Stimulated activated CD4-positive, alpha-beta T cell treated with anti-CD3 and anti-CD28 coated beads, Interleukin-4, amount 100 ng/mL, for 24 hours (primary cell): ENCODE measurements around the gene PCP2.
A peak's percentile ranks its signal among the peaks of the same experiment; 100 is the strongest.
"Not testable (repeated sequence)": the region's sequence is repeated elsewhere in the genome, so short reads cannot be mapped to it uniquely, and the experiment has no call there.

Source experiments
- DNase-seq: peaks from one replicate; pipeline ENCODE4 v3.0.0-alpha.2; 2020

Gene PCP2

DNA sequence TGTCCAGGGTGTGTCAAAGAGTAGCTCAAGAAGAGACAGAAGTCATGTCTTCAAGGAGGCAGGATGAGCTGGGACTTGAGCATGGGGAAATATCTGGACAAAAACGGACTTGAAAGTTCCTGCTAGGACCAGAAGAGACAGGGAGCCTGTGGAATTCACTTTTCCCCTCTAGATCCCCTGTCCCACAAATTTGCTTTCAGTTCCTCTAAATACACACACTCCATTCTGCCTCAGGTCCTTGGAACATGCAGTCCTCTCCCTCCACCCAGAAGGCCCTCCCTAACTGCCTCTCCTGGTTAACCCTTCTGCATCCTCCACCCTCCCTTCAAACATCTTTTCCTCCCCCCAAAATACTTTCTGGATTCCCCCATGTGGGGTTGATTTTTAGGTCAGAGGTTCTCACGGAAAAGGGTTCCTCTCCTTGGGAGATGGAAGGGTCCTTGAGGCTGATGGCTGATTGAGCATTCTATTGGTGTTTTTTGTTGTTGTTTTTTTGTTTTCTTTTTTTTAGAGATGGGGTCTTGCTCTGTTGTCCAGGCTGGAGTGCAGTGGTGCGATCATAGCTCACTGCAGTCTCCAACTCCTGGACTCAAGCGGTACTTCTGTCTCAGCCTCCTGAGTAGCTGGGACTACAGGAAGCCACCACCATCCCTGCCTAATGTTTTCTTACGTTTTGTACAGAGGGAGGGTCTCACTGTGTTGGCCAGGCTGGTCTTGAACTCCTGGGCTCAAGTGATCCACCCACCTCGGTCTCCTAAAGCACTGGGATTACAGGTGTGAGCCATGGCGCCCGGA is 28.4 kb upstream of the PCP2 start:
- DNase-seq: no peak

DNA sequence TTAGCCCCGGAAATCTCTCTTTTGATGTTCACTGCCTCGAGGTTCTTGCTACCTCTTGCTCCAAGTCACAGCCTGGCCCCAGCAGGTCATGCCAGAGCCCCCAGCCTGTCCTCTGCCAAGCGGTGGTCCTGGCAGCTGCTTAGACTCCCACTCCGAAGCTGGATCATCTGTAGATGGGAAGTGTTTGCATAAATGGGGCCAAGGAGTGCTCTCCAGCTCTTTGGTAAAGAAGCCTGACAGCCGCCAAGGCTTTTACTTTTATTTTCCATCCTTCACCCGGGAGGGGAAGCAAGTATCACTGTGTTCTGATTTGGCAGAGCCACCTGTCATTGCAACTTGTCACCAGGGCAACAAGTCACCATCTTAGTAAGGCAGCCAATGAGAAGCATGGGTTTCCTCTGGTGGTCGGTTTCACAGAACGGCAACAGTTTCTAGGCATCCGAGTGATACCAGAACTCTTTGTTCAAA is 24.7 kb upstream of the PCP2 start:
- DNase-seq: peak; percentile 56

DNA sequence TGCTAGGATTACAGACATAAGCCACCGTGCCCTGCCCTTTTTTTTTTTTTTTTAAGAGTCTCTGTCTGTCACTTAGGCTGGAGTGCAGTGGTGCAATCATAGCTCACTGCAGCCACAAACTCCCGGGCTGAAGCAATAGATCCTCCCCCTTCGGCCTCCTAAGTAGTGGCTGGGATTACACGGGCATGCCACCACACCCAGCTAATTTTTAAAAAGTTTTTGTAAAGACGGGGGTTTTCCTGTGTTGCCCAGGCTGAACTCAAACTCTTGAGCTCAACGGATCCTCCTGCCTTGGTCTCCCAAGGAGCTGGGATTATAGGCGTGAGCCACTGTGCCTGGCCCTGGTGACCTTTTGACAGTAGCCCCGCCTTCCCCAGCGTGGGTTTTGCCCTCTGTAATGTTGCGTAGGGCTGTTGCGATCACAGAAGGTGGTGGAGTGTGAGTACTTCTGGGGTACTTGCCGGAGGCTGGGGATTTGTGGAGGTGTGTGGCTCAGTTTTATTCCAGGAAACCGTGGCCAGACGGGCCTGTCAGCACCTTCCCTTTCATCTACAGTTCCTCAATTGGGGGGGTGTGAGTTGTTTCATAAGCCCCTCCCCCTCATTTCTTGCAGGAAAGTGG is 23.7 kb upstream of the PCP2 start:
- DNase-seq: peak; percentile 26

DNA sequence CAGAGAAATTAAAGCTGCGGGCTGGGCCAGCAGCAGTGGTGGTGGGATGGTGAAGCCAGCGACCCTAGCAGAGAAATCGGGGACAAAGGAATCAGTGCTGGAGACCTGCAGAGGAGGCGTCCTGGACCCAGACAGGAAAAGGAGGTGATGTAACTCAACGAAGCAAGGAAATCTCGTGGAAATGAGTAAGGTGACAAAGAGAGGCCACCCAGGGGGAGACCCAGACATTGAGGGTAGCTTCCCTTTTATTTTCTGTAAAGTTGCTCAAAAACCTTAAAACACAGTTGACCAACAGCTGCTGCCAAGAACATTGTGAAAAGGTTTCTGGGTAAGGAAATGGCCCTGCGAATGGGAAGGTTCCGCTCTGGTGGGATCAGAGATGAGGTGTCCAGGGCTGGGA is 22.1 kb upstream of the PCP2 start:
- DNase-seq: no peak

DNA sequence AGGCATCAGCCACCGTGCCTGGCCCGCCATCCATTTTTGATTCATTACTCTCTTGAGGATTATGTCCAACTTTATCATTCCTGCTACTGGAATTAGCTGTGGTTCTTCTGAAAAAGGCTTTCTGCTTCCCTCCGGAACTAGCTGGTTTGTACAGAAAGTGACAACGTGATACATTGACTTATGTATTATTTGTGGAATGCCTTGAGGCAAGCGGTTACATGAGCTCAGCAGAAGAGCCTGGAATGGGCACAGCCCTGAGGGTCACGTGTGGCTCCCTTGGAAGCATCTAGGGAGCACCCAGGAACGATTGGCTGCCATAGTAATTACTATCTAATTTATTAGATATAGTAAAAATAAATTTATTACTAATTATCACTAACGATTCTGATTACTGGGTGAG is 20.9 kb upstream of the PCP2 start:
- no peak for DNase-seq

DNA sequence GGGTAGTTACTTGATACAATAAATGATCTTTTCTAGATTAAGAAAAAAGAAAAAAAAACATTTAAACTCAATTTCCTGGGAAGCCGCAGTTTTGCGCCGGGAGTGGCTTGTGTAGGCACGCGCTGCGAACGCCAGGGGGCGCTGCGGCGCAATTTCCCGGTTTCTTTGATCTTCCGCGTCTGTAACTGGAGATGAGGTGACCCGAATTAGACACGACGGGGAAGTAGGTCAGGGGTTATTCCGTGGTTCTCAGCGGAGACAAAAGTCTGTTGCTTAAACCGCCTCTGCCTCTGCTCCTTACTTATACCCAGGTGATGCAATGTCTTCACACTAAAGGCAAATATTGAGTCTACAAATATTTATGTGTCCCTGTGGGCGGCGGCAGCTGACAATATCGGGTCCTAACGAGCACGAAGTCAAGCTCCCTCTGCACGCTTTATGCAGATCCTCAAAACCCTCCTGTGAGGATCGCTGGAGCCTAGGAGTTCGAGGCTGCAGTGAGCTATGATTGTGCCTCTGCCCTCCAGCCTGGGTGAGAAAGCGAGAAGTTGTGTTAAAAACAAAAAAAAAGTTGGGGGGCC is 18.6 kb upstream of the PCP2 start:
- DNase-seq: peak; percentile 87

DNA sequence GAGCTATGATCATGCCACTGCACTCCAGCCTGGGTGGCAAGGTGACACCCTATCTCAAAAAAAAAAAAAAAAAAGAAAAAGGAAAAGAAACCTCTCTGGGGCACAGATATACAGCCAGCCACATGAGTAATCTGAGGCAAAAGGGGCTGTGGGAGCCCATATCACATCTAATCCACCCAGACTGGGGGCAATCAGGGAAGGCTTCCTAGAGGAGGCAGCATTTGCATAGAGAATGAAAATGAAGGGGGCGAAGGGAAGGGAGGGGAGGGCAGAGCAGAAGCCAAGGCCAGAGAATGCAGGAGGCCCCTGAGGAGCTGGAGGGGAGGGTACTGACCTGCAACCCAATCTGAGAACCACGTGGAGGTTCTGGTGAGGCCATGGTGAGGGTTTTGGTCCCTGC is 16.6 kb upstream of the PCP2 start:
- no peak for DNase-seq

DNA sequence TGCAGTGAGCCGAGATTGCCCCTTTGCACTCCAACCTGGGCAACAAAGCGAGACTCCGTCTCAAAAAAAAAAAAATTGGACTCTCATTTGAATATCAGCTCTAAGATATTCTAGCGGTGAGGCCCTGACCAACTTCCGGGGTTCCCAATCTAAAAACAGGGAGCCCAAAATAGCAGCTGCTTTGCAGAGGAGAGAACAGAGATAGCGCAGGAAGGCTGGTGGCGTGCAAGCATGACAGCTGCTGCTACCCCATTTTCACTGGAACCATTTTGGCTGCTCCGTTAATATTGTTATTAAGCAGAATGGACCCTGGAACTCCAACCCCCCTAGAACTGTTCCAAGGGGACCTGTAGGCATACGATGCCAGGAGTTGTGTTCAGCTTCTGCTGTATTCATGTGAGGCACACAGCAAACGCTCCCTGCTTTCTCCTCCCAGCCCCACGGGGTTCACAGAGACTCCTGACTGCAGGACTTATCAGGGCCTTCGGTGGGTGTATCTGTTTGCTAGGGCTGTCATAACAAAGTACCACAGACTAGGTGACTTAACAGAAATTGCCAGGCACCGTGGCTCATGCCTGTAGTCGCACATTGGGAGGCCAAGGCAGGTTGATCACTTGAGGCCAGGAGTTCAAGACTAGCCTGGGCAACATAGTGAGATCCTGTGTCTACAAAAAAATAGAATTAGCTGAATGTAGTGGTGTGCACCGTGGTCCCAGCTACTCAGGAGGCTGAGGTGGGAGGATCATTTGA is 14.9 kb upstream of the PCP2 start:
- DNase-seq: no peak

DNA sequence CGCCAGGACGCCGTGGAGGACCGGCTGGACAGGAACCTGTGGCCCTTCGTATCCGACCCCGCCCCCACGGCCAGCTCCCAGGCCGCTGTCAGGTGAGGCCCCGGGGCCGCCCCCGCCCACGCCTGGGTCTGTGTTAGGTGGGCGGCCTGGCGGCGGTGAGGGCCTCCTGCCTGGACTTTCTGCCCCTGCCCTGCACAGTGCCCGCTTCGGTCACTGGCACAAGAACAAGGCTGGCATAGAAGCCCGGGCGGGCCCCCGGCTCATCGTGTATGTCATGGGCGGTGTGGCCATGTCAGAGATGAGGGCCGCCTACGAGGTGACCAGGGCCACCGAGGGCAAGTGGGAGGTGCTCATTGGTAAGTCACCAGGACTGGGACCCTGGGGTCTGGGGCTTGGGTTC is 13.6 kb upstream of the PCP2 start:
- DNase-seq: no peak

DNA sequence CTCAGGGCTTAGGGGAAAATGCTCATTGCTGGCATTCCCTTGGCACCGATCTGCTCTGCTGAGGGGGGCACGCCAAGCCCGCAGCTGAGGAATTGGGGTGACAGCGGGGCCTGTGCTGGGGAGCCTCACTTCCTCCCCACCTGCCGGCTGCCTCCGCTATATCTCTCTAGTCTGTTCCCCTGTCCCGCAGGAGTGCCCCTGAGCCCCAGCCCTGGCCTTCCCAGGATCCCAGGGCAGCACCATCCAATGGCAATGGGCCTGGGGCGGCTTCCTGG is 12.8 kb upstream of the PCP2 start:
- no peak for DNase-seq

DNA sequence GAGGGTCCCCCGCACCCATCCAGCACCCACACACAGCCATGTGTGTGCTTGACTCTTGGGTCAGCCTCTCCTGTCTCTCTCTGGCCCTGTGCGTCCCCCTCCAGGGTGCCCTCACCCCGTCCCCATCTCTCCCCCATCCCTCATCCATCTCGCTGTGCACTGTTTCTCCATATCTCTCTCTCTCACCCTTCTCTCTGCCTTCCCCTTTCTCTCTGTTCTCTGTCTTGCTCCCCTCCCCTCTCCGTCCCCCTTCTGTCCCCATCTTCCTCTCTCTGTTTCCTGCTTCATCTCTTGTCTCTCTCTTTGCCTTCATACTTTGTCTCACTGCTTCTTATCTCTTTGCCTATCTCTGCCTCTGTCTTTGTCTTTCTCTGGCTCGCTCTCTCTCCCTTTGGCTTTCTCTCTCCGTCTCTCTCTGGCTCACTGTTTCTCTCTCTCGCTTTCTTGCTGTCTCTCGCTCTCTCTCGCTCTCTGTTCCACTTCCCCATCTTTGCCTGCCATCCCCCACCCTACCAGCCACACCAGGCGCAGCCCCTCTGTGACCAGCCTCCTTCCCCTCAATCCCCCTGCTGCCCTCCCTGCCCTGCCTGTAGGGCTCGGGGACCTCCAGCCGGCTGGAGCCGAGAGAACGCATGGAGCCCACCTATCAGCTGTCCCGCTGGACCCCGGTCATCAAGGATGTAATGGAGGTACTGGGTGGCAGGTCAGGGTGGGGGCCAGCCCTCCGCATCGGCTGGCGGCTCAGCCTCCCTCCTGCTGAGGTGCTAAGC is 12.3 kb upstream of the PCP2 start:
- DNase-seq: no peak

DNA sequence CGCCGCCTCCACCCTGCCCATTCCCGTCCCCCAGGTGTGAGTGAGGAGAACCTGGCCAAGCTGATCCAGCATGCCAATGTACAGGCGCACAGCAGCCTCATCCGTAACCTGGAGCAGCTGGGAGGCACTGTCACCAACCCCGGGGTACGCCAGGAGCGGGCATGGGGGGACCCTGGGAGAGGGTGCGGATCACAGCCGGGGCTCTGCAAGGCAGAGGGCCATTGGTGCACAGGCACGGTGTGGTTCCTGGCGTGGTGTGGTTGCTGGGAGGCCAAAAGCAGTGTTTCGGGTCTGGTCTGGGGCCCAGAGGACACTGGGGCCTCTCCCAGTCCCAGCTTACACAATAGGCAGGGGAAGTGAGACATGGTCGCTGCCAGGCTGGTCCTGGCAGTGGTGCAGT is 11.6 kb upstream of the PCP2 start:
- no peak for DNase-seq

DNA sequence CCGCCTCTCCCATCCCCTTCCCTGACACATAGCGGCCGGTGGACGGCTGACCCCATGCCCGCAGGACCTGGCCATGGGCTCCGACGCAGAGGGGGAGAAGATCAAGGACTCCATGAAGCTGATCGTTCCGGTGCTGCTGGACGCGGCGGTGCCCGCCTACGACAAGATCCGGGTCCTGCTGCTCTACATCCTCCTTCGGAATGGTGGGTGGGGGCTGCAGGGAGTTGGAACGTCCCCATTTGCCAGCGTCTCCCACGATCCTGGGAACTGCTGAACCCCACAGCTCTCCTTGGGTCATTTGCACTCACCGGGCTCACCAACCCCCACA is 11.0 kb upstream of the PCP2 start:
- no peak for DNase-seq

DNA sequence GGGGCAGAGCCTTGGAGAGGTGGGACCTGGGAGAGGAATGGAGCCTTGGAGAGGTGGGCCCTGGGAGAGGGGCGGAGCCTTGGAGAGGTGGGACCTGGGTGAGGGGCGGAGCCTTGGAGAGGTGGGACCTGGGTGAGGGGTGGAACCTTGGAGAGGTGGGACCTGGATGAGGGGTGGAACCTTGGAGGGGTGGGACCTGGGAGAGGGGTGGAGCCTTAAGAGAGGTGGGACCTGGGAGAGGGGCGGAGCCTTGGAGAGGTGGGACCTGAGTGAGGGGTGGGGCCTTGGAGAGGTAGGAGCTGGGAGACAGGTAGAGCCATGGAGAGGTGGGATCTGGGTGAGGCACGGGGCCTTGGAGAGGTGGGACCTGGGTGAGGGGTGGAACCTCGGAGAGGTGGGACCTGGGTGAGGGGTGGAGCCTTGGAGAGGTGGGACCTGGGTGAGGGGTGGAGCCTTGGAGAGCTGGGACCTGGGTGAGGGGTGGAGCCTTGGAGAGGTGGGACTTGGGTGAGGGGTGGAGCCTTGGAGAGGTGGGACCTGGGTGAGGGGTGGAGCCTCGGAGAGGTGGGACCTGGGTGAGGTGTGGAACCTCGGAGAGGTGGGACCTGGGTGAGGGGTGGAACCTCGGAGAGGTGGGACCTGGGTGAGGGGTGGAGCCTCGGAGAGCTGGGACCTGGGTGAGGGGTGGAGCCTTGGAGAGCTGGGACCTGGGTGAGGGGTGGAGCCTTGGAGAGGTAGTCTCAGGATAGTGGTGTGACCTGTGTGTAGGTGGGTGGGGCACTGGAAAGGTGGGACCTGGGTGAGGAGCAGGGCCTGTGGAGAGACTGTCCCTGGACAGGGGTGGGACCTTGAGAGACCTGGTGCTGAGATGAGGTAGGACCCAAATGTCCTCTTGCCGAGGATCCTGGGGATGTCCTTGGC is 10.4 kb upstream of the PCP2 start:
- DNase-seq: not testable (repeated sequence)

DNA sequence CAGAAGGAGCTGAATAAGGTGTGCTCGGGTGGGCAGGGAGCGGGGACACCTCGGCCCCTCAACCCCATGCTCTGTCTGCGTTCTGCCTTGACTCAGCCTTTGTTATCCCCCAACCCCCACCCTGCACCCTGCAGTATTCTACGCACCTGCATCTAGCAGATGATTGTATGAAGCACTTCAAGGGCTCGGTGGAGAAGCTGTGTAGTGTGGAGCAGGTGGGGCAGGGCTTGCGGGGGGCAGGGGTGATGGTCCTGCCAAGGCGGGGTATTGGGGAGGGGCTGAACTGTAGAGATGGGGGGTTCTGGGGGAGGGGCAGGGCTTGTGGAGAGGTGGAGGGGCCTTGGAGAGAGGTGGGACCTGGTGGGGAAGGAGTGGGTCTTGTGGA is 9.5 kb upstream of the PCP2 start:
- DNase-seq: no peak

DNA sequence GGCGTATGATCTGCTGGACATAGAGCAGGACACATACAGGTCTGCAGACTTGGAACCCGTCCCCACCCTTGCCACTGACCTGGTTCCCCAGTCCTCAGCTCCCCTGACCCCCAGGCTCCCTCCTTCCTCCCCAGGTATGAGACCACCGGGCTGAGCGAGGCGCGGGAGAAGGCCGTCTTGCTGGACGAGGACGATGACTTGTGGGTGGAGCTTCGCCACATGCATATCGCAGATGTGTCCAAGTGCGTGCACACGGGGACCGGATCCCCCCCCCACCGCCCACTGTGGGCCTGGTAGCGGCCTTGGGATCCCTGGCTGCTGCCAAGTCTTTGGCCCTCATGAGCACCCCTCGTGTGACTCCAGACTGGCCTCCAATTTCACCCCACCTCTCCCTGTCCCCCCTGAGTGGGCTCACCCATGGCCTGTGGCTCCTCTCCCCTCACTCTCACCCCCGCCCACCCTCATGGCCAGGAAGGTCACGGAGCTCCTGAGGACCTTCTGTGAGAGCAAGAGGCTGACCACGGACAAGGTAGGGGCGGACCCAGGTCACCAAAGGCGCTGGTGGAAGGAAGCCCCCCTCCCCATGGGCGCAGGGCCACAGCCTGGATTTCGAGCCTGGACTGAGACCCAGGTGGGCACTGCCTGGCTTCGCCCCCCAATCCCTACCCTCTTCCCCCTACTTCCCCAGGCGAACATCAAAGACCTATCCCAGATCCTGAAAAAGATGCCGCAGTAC is 8.9 kb upstream of the PCP2 start:
- no peak for DNase-seq

DNA sequence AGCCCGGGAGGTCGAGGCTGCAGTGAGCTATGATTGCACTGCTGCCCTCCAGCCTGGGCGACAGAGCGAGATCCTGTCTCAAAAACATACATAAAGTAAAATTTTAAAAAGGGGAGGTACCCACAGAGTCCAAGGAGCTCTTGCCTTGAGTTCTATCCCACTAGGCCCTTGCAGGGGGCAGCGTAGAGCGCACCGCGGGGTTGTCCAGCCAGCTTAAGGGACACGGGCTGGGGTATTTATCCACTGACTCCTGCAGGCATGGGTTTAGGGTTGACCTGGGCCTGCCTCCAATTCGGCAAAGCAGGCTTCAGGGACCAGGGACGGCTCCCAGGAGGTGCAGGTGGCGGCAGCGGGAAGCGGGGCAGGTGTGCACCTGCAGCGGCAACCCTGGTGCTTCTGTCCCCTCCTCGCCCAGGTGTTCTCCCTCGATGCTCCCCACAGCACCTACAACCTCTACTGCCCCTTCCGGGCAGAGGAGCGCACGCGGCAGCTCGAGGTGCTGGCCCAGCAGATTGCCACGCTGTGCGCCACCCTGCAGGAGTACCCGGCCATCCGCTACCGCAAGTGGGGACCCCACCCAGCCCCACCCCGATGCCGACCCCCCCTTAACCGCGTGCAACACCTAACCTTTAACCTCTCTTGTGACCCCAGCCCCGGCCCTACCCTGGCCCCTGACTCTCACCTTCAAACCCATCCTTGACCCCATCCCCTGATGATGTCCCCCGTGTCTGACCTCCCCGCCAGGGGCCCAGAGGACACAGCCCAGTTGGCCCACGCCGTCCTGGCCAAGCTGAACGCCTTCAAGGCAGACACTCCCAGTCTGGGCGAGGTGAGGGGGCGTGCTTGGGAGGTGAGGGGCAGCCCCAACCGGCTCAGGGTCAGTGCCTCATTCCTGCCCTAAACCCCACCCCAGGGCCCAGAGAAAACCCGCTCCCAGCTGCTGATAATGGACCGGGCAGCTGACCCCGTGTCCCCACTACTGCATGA is 8.1 kb upstream of the PCP2 start:
- no peak for DNase-seq

DNA sequence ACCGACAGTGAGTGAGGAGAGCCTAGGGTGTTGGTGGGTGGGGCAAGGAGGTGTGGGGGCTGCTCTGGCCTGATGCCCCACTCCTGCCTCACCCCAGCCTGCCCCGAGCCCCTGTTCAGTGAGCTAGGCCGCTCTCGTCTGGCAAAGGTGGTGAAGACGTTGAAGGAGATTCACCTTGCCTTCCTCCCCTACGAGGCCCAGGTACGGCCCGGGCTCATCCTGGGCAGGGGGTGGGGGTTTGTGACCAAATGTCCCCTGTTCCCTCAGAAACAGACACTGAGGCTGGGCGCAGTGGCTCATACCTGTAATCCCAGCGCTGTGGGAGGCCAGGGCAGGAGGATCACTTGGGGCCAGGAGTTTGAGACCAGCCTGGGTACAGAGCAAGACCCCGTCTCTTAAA is 7.3 kb upstream of the PCP2 start:
- DNase-seq: no peak

DNA sequence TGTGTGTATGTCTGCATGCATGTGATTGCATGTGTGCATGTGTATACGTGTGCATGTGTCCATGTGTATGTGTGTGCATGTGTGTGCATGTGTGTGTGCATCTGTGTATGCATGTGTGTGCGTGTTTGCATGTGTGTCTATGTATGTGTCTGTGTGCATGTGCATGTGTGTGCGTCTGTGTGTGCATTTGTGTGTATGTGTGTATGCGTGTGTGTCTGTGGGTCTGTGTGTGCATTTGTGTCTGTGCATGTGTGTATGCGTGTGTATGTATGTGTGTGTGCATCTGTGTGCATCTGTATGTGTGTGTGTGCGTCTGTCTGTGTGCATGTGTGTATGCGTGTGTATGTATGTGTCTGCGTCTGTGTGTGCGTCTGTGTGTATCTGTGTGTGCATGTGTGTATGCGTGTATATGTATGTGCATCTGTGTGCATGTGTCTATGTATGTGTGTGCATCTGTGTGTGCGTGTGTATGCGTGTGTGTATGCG is 6.4 kb upstream of the PCP2 start:
- DNase-seq: no peak
